Small intestine (tissue), 7 donors: Measurements from ENCODE around the gene OMA1. TPM values are rescaled to one million over a fixed set of nuclear protein-coding genes. Genes with fewer than 3 reads are reported as not detected.

Experiments used
- DNase-seq, 2 donors: peaks; one replicate each; pipeline versions ENCODE4 v3.0.0 to v3.0.0-alpha.2; 2013
- FAIRE-seq: peaks from 2 replicates; lab custom pipeline; 2012; peaks lifted over from hg19 to GRCh38; lab: Jason Lieb, UNC
- H3K27ac ChIP-seq, 3 donors: one replicate each; pipeline ENCODE4 v1.5.1; 2013; ENCODE audit warnings: low read length in 2 of 3, mild to moderate bottlenecking in 2 of 3, control low read depth in 1 of 3, inconsistent platforms in 1 of 3, low read depth in 1 of 3, moderate library complexity in 1 of 3
- H3K27me3 ChIP-seq, 3 donors: one replicate each; pipeline ENCODE4 v1.6.1; 2013; ENCODE audit warnings: low read length in 3 of 3, inconsistent platforms in 1 of 3; ENCODE audit not compliant: control insufficient read depth in 3 of 3, insufficient read depth in 3 of 3
- H3K36me3 ChIP-seq, 3 donors: one replicate each; pipeline ENCODE4 v1.6.1; 2013; ENCODE audit warnings: low read length in 3 of 3, inconsistent platforms in 1 of 3, low read depth in 1 of 3, mild to moderate bottlenecking in 1 of 3, moderate library complexity in 1 of 3; ENCODE audit not compliant: control insufficient read depth in 3 of 3, insufficient read depth in 2 of 3
- H3K4me1 ChIP-seq, 3 donors: one replicate each; pipeline ENCODE4 v1.6.1; 2013; ENCODE audit warnings: low read length in 2 of 3, inconsistent platforms in 1 of 3, low read depth in 1 of 3, mild to moderate bottlenecking in 1 of 3, moderate library complexity in 1 of 3; ENCODE audit not compliant: control insufficient read depth in 3 of 3, insufficient read depth in 2 of 3
- H3K4me3 ChIP-seq, 3 donors: one replicate each; pipeline ENCODE4 v1.5.1; 2013; ENCODE audit warnings: low read length in 3 of 3, control low read depth in 1 of 3, inconsistent platforms in 1 of 3, low read depth in 1 of 3, mild to moderate bottlenecking in 1 of 3, moderate library complexity in 1 of 3
- H3K9me3 ChIP-seq, 2 donors: one replicate each; pipeline ENCODE4 v1.6.1; 2013; ENCODE audit warnings: low read depth in 1 of 2, low read length in 1 of 2; ENCODE audit not compliant: control insufficient read depth in 2 of 2, insufficient read depth in 1 of 2
- WGBS, 3 donors: extraction: QIAGEN DNeasy Blood & Tissue Kit; methylation state at CpG; one replicate each; pipeline ENCODE4 v1.1.7; 2013; 5-methylcytosine and 5-hydroxymethylcytosine counted together
- polyA plus RNA-seq, 4 donors: library from polyadenylated mRNA; stranded (reverse) in 3 of 4; unstranded in 1 of 4; fragments of 200-250 nt in 3 of 4; fragments of 120-200 nt in 1 of 4; gene quantifications; one replicate each; pipeline versions ENCODE4 v1.2.1 to v1.2.3, GENCODE V29; 2013
- donor health status: healthy with polysubstance abuse.
- donor health status: control.
- donor health status: control.
- donor health status: Bipolar disorder and iron deficiency.
- donor health status: healthy.

OMA1 gene
- polyA plus RNA-seq, 4 donors, result 7.3 to 39.9 (median 12.3) TPM

GRCh38 chr1:58435376-58435775 is 111.2 kb downstream of the OMA1 start:
- H3K4me3 ChIP-seq, result no peak overlapping the region
- H3K27me3 ChIP-seq, result no peaks in the 10 kb centered on the region
- H3K9me3 ChIP-seq, result no peaks in the 10 kb centered on the region
- H3K27ac ChIP-seq, result no peak overlapping the region
- no peak for DNase-seq
- FAIRE-seq, result no peak
- WGBS, 3 donors, result 59 to 78% (median 71%) methylated on average over 4 of the region's 4 CpGs
- no peaks in the 10 kb centered on the region for H3K4me1 ChIP-seq
- no peaks in the 10 kb centered on the region for H3K36me3 ChIP-seq

- H3K4me3 ChIP-seq, result no peak overlapping the region
- no peaks in the 10 kb centered on the region for H3K27me3 ChIP-seq
- H3K27ac ChIP-seq, result no peak overlapping the region
- no peak for FAIRE-seq
- H3K36me3 ChIP-seq, result no peaks in the 10 kb centered on the region
- WGBS, 3 donors, result 53 to 84% (median 77%) methylated on average over 2 of the region's 2 CpGs
- DNase-seq, result no peak
- H3K4me1 ChIP-seq, result no peaks in the 10 kb centered on the region
- no peaks in the 10 kb centered on the region for H3K9me3 ChIP-seq
Measured at GRCh38 chr1:58434607-58435006, 111.9 kb downstream of the OMA1 start.

- no peak for FAIRE-seq
- H3K4me3 ChIP-seq, result no peak overlapping the region
- no peaks in the 10 kb centered on the region for H3K9me3 ChIP-seq
- no peaks in the 10 kb centered on the region for H3K27me3 ChIP-seq
- H3K27ac ChIP-seq, result no peak overlapping the region
- H3K4me1 ChIP-seq, result no peaks in the 10 kb centered on the region
- 66 to 74% (median 69%) methylated on average over 2 of the region's 2 CpGs for WGBS, 3 donors
- DNase-seq, result no peak
- H3K36me3 ChIP-seq, result no peaks in the 10 kb centered on the region
Measured at GRCh38 chr1:58434181-58434580, 112.3 kb downstream of the OMA1 start.

- no peak for FAIRE-seq
- WGBS, 3 donors, result 43 to 75% (median 55%) methylated on average over 10 of the region's 10 CpGs
Measured at GRCh38 chr1:58432851-58433668, 113.5 kb downstream of the OMA1 start.

GRCh38 chr1:58431901-58432620 is 114.5 kb downstream of the OMA1 start:
- no peak for DNase-seq
- Histone ChIP-seq H3K9me3 (no peaks in the 10 kb centered on the region), H3K27ac (no peak overlapping the region), H3K4me3 (no peak overlapping the region), H3K27me3 (no peaks in the 10 kb centered on the region), H3K4me1 (no peaks in the 10 kb centered on the region), H3K36me3 (no peaks in the 10 kb centered on the region)
- 84 to 92% (median 85%) methylated on average over 6 of the region's 6 CpGs for WGBS, 3 donors
- FAIRE-seq, result no peak

More at GRCh38 chr1:58432851-58433668, 113.5 kb downstream of the OMA1 start:
- no peaks in the 10 kb centered on the region for H3K27me3 ChIP-seq
- H3K4me3 ChIP-seq, result no peak overlapping the region
- H3K27ac ChIP-seq, result no peak overlapping the region
- no peaks in the 10 kb centered on the region for H3K9me3 ChIP-seq
- no peaks in the 10 kb centered on the region for H3K4me1 ChIP-seq
- no peak for DNase-seq
- no peaks in the 10 kb centered on the region for H3K36me3 ChIP-seq

Other genes with a start within 250 kb of the OMA1 start
- gene TACSTD2, start 30.5 kb upstream of the OMA1 start, polyA plus RNA-seq, result 1 to 10 TPM in 3 of 4 donors, under 1 TPM in 1; 0.89 to 4.9 (median 1.2) TPM
- gene MYSM1, start 153.3 kb upstream of the OMA1 start, polyA plus RNA-seq, result 10 to 100 TPM in 1 of 4 donors, 1 to 10 TPM in 3; 5.1 to 38.1 (median 8.8) TPM
- 100 to 1,000 TPM in 1 of 4 donors, 10 to 100 TPM in 3; 47.4 to 394 (median 66.2) TPM for gene JUN, start 237.3 kb upstream of the OMA1 start, polyA plus RNA-seq